ENCODE data around the gene SNRPA. TPM values are rescaled to one million over a fixed set of nuclear protein-coding genes. Genes with fewer than 3 reads are reported as not detected.
A peak's percentile ranks its signal among the peaks of the same experiment; 100 is the strongest.

Gene SNRPA
- 10 to 100 TPM; 70.3 to 92.2 TPM for total RNA-seq

DNA sequence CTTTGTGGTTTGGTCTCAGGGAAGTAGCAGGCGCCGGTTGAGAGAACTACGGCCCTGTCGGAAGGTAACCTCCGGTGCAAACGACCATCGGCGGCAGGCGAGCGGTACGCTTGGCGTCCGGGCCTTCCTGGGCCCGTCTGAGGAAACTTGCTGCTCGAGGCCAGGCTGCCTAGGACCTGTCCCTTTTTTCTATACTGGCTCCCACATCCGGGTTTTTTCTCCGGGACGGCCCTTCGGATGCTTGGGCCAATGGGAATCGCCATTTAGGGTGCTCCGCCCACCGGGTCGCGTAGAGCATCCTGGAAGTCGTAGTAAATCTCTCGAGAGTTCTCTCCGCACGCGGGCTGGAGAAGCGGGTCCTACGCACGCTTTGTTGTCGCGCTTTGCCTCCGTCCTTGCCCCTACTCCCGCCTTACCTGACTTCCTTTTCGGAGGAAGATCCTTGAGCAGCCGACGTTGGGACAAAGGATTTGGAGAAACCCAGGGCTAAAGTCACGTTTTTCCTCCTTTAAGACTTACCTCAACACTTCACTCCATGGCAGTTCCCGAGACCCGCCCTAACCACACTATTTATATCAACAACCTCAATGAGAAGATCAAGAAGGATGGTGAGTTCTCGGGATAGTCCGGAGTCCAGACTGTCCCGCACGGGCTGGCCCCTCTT, at the start of gene SNRPA:
SNRPA (plus strand) TSS at position 330 of the 664 bp plus-strand sequence; CDS start at position 536, 206 bp downstream.
- H3K4me3 ChIP-seq, result peak within 1 kb of the TSS; percentile 71 to 80
- WGBS, result under 1% methylated on average over 46 of the region's 46 CpGs
- no peaks in the 10 kb centered on the region for H3K9me3 ChIP-seq
- peak within 1 kb of the TSS; percentile 94 to 98 for H3K27ac ChIP-seq
- H3K36me3 ChIP-seq, result no peaks in the 10 kb centered on the region
- intact Hi-C loops (cut with DNase I), result loop anchor here (1.0 to 2.0 kb wide), 2 partner anchors 31 to 60 kb away; partner anchors contain the start of gene NUMBL
- peaks cover 9% of the 10 kb centered on the region for H3K4me1 ChIP-seq (replicated peaks)
- TF ChIP-seq POLR2AphosphoS5 (IDR thresholded peaks at IDR 0.05) (peak; percentile 88), POLR2A (IDR thresholded peaks at IDR 0.05) (peak; percentile 86)
- TF ChIP-seq, protein P1, sequence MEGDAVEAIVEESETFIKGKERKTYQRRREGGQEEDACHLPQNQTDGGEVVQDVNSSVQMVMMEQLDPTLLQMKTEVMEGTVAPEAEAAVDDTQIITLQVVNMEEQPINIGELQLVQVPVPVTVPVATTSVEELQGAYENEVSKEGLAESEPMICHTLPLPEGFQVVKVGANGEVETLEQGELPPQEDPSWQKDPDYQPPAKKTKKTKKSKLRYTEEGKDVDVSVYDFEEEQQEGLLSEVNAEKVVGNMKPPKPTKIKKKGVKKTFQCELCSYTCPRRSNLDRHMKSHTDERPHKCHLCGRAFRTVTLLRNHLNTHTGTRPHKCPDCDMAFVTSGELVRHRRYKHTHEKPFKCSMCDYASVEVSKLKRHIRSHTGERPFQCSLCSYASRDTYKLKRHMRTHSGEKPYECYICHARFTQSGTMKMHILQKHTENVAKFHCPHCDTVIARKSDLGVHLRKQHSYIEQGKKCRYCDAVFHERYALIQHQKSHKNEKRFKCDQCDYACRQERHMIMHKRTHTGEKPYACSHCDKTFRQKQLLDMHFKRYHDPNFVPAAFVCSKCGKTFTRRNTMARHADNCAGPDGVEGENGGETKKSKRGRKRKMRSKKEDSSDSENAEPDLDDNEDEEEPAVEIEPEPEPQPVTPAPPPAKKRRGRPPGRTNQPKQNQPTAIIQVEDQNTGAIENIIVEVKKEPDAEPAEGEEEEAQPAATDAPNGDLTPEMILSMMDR (IDR thresholded peaks at IDR 0.05), result no peak
- peak; percentile 97 for DNase-seq (ENCODE audit: low spot score)
- H3K27me3 ChIP-seq (replicated peaks; ENCODE audit: insufficient read depth), result no peaks in the 10 kb centered on the region

DNA sequence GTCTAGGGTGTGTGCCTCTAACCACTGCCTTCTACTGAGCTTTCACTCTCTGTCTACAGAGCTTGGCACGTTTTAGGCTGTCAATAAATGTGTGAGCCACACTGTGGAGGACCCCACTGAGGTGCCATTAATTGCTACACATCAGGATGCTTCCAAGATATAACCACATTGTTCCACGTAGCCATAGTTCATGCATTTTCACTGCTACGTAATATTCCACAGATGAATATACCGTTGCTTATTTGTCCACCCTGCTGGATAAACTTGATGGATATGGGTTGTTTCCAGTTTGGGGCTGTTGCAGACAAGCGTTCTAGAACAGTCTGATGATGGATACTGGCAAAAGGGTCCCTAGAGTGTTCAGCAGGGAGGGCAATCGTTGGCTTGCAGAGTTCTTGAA, 49.2 kb upstream of the SNRPA start:
- no peak overlapping the region for H3K4me3 ChIP-seq
- no peaks in the 10 kb centered on the region for H3K4me1 ChIP-seq (replicated peaks)
- H3K9me3 ChIP-seq, result no peaks in the 10 kb centered on the region
- no peak overlapping the region for H3K27ac ChIP-seq
- TF ChIP-seq POLR2A (IDR thresholded peaks at IDR 0.05) (no peak), POLR2AphosphoS5 (IDR thresholded peaks at IDR 0.05) (no peak)
- TF ChIP-seq, protein P1 (IDR thresholded peaks at IDR 0.05), result no peak
- no peaks in the 10 kb centered on the region for H3K27me3 ChIP-seq (replicated peaks; ENCODE audit: insufficient read depth)
- H3K36me3 ChIP-seq, result no peaks in the 10 kb centered on the region
- DNase-seq (ENCODE audit: low spot score), result no peak
- WGBS, result 96% methylated on average over 6 of the region's 6 CpGs
- intact Hi-C loops (cut with DNase I), result no loop called here

DNA sequence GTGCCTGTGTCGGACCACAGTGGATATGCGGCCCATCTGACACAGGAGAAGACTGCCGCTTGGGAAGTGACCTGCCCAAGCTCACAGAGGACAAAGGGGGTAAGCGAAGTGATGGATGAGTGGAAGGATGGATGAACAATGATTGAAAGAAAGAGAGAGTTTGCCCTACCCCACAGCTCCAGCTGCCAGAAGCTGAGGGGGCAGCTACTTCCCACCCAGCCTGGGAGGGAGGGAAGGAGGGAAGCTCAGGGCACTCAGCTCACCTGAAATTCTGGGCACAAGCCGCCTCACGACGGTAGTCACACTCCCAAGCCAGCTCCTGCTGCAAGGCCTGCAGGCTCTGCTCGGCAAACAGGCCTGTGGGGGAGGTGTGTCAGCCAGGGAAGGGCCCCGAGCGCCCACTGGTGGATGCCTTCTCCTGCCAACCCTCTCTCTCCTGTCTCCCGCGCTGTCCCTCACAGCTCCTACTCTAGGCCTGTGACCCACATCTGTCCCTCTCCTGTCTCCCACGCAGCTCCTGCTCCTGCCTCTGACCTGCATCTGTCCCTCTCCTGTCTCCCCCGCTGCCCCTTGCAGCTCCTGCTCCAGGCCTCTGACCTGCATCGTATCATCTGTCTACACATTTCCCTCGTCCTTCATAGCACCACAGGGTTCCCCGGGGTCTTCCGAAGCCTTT, 48.5 kb upstream of the SNRPA start:
- 68% methylated on average over 18 of the region's 18 CpGs for WGBS
- Histone ChIP-seq H3K4me1 (replicated peaks) (no peaks in the 10 kb centered on the region), H3K4me3 (no peak overlapping the region), H3K27ac (no peak overlapping the region), H3K36me3 (no peaks in the 10 kb centered on the region), H3K9me3 (no peaks in the 10 kb centered on the region), H3K27me3 (replicated peaks; ENCODE audit: insufficient read depth) (no peaks in the 10 kb centered on the region)
- DNase-seq (ENCODE audit: low spot score), result no peak
- intact Hi-C loops (cut with DNase I), result no loop called here
- TF ChIP-seq POLR2AphosphoS5 (IDR thresholded peaks at IDR 0.05), result no peak
- TF ChIP-seq, protein P1 (IDR thresholded peaks at IDR 0.05), result peak in 2 of 4 experiments; percentile 34 to 46

DNA sequence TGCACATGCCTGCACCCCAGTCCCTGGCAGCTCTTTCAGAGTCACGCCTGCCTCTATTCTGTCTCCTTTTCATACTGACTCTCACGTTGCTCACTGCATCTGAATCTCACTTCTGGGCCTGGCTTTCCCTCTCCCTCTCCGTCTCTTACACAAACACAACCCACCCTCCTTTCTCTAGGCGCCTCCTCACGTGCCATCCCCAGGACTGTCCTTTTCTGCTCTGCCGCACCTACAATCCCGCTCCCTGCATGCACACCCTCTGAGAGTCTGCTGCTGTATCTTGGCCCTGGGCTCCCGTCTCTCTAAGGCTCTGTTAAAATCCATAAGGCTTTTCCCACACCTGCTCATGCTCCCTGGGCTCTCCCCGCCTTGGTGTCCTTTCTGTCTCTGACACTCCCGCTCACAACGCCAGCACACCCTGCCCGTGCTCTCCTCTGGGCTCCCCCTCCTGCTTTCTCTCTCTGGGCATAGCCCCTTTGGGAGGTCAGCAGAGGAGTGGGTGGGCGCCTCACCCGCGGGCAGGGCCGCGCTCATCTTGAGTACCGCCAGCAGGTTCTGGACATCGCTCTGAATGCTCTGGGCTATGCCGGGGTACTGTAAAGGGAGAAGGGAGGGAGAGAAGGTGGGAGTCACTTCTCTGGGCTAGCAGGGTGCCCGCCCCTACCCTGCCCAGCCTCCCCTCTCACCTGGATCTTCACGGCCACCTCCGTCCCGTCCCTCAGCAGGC, 47.8 kb upstream of the SNRPA start:
- H3K9me3 ChIP-seq, result no peaks in the 10 kb centered on the region
- no peaks in the 10 kb centered on the region for H3K4me1 ChIP-seq (replicated peaks)
- H3K4me3 ChIP-seq, result no peak overlapping the region
- WGBS, result 85% methylated on average over 24 of the region's 24 CpGs
- TF ChIP-seq, protein P1 (IDR thresholded peaks at IDR 0.05), result no peak
- intact Hi-C loops (cut with DNase I), result no loop called here
- DNase-seq (ENCODE audit: low spot score), result no peak
- H3K36me3 ChIP-seq, result no peaks in the 10 kb centered on the region
- H3K27ac ChIP-seq, result no peak overlapping the region
- no peaks in the 10 kb centered on the region for H3K27me3 ChIP-seq (replicated peaks; ENCODE audit: insufficient read depth)
